Measurements from ENCODE around the gene PRSS12.

DNA sequence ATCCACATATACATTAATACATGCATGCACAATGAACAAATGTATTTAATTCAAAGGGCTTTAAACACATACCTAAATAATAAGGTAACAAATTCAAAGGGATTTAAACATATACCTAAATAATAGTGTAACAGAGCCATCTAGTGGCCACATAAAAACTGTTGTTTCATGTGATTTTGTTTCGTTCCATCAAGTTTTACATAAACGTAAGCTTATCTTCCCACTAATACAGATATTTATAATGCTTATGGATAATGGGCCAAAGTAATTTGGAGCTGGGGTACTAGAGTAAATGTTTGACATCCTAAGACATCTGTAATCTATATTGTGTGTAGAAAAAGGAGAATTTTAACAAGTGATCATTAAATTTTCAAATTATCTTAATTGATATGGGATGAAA lies 82.3 kb downstream of the PRSS12 start:
- TF ChIP-seq, protein P1, sequence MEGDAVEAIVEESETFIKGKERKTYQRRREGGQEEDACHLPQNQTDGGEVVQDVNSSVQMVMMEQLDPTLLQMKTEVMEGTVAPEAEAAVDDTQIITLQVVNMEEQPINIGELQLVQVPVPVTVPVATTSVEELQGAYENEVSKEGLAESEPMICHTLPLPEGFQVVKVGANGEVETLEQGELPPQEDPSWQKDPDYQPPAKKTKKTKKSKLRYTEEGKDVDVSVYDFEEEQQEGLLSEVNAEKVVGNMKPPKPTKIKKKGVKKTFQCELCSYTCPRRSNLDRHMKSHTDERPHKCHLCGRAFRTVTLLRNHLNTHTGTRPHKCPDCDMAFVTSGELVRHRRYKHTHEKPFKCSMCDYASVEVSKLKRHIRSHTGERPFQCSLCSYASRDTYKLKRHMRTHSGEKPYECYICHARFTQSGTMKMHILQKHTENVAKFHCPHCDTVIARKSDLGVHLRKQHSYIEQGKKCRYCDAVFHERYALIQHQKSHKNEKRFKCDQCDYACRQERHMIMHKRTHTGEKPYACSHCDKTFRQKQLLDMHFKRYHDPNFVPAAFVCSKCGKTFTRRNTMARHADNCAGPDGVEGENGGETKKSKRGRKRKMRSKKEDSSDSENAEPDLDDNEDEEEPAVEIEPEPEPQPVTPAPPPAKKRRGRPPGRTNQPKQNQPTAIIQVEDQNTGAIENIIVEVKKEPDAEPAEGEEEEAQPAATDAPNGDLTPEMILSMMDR (IDR thresholded peaks at IDR 0.05; ENCODE audit: low read length) = peak; percentile 69
- TF ChIP-seq EZH2 (IDR thresholded peaks at IDR 0.05; ENCODE audit: borderline replicate concordance, low read length) = no peak

Measured in OCI-LY1 (cell line).